GM21529 (cell line): Measurements from ENCODE around the gene SLC8A1.

Experiments used
- ATAC-seq: cut with Tn5 transposase; IDR thresholded peaks from one replicate; pipeline ENCODE4 v1.9.1; 2021; ENCODE audit not compliant: unreplicated experiment

SLC8A1 gene

GRCh38 chr2:40166006-40166405 lies 285.9 kb downstream of the SLC8A1 start:
- ATAC-seq, result no peak

- ATAC-seq, result no peak
Observed at GRCh38 chr2:40165509-40165844, 286.4 kb downstream of the SLC8A1 start.

DNA sequence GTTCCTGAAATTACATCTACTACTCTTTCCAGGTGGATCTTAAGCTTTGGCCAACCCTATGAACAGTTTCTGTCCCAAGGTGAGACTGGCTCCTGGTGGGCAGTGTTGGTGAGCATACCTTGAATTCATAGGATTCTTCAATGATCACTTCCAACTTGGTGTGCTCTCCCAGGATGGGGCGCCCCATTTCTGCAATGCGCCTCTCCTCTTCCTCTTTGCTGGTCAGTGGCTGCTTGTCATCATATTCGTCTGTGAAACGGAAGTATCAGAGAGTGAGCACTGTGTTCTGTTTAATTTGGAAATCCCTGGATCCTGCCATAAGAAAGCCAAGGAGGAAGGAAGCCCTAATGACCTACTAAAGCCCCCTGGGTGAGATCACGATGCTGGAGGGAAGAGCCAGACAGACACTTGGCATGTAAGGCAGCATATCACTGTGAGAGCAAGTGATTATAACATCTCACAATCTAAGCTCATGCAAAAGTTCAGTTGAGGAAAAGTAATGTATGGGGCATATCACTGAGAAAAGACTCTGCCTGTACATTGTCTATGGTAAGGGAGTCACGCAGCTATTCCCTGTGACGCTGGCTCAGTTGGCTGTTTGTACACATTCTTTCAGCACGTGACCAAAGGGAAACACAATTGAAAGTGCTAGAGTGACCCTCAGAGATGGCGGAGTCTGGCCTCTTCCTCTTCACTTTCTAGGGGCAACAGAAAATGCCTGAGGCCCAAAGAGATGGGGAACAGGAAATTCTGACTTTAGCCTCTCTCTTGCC lies 287.0 kb downstream of the SLC8A1 start:
- no peak for ATAC-seq

- no peak for ATAC-seq
Observed at GRCh38 chr2:40161986-40162385, 289.9 kb downstream of the SLC8A1 start.

GRCh38 chr2:40160751-40161218 lies 291.1 kb downstream of the SLC8A1 start:
- no peak for ATAC-seq

DNA sequence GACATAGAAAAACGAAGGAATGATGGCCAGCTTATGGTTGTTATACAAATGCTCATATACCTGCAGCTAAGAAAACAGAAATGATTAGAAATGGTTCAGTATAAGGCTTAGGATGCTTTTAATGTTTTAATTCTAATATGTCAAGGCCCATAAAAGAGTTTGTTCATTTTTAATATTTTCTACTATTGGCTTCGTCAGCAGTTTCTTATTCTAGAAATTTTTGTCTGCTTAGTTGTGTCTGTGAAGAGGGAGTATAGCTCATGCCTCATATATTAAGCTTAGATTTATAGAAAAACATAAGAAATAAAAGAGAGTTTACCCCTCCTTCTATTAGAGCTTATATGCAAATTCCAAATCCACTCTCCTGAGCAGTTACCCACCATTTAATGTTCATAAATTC lies 292.6 kb downstream of the SLC8A1 start:
- ATAC-seq, result no peak

GRCh38 chr2:40158781-40159180 lies 293.1 kb downstream of the SLC8A1 start:
- ATAC-seq, result no peak

GRCh38 chr2:40155728-40156127 lies 296.2 kb downstream of the SLC8A1 start:
- no peak for ATAC-seq

DNA sequence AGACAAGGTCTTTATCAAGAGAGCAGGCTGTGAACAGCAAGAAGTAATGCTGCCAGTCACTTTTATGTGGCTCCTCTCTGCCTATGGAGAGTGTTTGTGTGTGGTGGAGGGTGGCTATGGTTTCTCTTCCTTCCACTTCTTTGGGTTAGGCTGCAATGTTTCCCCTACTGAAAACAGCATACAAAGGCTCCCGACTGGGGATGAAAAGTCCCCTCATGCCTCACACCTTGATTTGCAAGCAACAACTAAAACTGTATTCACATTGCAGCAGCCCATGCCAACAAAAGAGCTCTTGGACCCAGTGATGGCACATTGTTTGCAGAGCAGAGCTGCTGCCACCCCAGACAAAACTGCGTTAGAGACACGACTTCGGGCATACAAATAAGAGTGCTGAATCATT lies 301.6 kb downstream of the SLC8A1 start:
- no peak for ATAC-seq

DNA sequence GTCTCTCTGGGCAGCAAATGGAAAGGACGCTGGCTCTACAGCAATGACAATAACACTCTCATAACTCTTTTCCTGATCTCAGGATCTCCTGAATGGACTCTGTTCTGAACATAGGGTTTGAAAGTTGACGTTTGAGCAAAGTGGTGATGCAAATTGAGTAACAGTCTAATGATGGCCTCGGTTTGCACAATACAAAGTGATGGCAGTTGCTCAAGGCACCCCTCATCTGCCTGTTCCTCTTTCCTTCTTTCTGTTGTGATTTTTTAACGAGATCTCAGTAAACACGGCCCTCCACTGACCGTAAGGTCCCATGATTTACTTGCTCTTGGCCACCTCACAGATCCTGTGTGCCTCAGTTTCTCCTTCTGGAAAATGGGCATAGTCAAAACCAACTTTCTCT lies 303.6 kb downstream of the SLC8A1 start:
- ATAC-seq, result no peak

GRCh38 chr2:40147360-40147759 lies 304.5 kb downstream of the SLC8A1 start:
- no peak for ATAC-seq

DNA sequence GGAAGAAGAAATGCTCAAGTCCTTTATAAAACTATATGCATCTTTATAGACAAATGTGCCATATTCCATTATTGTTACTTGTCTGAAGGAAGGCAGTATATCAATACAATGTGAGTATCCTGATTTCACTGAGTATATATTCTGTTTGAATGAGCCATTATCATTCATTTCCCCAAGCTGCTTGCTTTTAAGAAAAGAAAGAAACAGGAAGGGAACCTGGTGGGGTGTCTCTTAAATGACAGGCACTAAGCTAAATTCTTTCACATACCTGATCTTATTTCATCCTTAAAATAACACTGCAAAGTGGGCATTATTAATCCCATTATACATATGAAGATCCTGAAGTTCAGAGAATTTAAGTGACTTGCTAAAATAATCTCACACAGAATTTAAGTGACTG lies 307.9 kb downstream of the SLC8A1 start:
- ATAC-seq, result no peak

- ATAC-seq, result no peak
Observed at GRCh38 chr2:40138314-40138713, 313.6 kb downstream of the SLC8A1 start.

GRCh38 chr2:40131081-40131704 lies 320.7 kb downstream of the SLC8A1 start:
- no peak for ATAC-seq

GRCh38 chr2:40130251-40130994 lies 321.5 kb downstream of the SLC8A1 start:
- no peak for ATAC-seq

- ATAC-seq, result no peak
Observed at GRCh38 chr2:40129725-40130124, 322.2 kb downstream of the SLC8A1 start.

DNA sequence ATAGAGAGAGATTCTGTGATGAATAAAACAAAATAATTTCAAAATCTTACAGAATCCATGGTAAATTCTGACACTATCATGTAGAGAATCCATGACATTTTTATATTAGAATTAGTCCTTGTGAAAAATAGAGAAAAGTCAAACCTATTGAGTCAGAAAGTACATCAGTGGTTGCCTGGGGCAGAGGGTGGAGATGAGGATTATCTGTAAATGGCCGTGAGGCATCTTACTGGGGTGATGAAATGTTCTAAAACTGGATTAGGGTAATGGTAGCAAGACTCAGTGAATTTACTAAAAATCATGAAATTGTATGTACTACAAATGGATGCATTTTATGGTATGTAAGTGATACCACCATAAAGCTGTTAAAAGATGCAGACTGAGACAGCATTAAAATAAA lies 323.1 kb downstream of the SLC8A1 start:
- no peak for ATAC-seq

DNA sequence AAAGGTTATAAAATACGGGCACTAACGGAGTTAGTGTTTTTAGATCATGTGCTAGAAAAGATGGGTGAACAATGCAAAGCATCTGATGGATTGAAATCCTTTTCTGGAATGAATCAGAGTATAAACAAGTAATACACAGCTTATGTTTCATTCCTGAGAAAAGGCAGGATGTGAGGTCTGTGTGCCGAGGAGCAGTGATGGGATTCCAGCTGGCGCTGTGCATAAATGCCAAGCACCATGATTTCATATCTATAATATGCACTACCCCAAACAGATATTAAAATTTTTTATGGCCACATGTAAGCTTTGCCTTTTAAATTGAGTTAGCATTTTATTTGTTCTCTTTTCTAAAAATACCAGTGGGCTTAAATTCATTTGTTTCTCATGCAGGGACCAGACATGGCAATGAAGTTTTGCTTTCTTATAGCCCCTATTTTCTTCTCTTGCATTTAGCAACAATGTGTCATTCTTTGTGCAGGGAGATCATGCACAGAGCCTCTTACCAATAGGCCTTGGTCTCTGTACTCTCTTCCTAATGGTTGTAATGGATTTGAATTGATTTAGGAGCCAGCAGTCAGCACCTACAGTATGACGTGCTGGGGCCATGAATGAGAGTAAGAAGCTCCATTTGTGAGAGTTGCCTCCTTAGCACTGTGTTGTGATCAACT lies 323.9 kb downstream of the SLC8A1 start:
- no peak for ATAC-seq

DNA sequence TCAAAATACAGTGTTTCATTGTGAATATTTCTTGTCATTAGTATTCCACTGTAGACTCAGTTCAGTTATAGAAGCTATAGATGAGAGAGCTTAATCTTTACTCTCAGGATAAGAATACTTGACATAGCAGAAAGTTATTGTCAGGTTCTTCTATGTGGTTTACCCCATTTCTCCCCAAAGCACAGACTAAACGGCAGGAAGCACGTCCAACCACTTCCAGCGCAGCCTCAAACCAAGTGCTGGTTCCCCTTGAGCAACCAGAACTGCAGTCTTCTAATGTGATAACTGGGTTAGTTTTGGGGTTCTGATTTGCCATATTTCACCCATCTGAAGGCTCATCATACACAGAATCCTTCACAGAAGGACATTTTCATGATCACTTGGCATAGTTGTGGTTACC lies 324.7 kb downstream of the SLC8A1 start:
- no peak for ATAC-seq

DNA sequence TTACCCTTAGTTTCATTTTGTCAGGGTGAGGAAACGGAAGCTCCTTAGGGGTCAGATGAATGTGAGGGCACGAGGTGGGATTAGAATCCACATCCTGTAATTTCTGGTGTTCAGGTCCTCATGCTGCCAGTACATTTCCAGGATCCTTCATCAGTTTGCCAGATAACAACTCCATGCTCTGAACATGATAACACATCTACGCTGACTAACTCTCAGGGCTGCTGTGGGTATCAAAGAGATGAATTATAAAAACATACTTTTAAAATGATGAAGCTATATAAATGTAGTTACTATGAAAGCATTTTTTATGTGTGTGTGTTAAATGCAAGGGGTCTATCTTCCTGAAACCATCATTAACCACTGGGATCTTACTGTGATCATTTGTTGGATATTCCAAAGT lies 325.9 kb downstream of the SLC8A1 start:
- ATAC-seq, result no peak

GRCh38 chr2:40123746-40124145 lies 328.1 kb downstream of the SLC8A1 start:
- ATAC-seq, result no peak

- ATAC-seq, result no peak
Observed at GRCh38 chr2:40123326-40123725, 328.6 kb downstream of the SLC8A1 start.
